Suppressor macrophage (primary cell): Measurements from ENCODE around the gene RHOV.
A peak's percentile ranks its signal among the peaks of the same experiment; 100 is the strongest.

Experiments used
- DNase-seq, 4 experiments: peaks; one replicate each; pipeline ENCODE4 v3.0.0-alpha.2; 2020 to 2022

RHOV gene

GRCh38 chr15:40872791-40873693 is 992 bp downstream of the RHOV start:
- DNase-seq, result no peak

- DNase-seq, result no peak
Measured at GRCh38 chr15:40871749-40872617, 2.1 kb downstream of the RHOV start.

GRCh38 chr15:40870716-40871115 is 3.3 kb downstream of the RHOV start:
- DNase-seq, result no peak

GRCh38 chr15:40869686-40870085 is 4.3 kb downstream of the RHOV start:
- no peak for DNase-seq

- no peak for DNase-seq
Measured at GRCh38 chr15:40867199-40867598, 6.8 kb downstream of the RHOV start.

GRCh38 chr15:40863660-40864270 is 10.3 kb downstream of the RHOV start:
- no peak for DNase-seq

GRCh38 chr15:40861147-40861546 is 12.9 kb downstream of the RHOV start:
- DNase-seq, result peak in 3 of 4 experiments; percentile 15 to 27 (median 21)

GRCh38 chr15:40859206-40859851 is 14.7 kb downstream of the RHOV start:
- DNase-seq, result peak; percentile 70 to 80 (median 76)

GRCh38 chr15:40858706-40859105 is 15.3 kb downstream of the RHOV start:
- DNase-seq, result no peak

GRCh38 chr15:40857601-40858341 is 16.3 kb downstream of the RHOV start:
- peak; percentile 73 to 87 (median 83) for DNase-seq

GRCh38 chr15:40856746-40857145 is 17.3 kb downstream of the RHOV start:
- DNase-seq, result no peak

- no peak for DNase-seq
Measured at GRCh38 chr15:40855706-40856234, 18.3 kb downstream of the RHOV start.

GRCh38 chr15:40854161-40854560 is 19.9 kb downstream of the RHOV start:
- no peak for DNase-seq

GRCh38 chr15:40853241-40853890 is 20.7 kb downstream of the RHOV start:
- DNase-seq, result no peak

- DNase-seq, result no peak
Measured at GRCh38 chr15:40852529-40852928, 21.5 kb downstream of the RHOV start.

GRCh38 chr15:40850576-40851112 is 23.4 kb downstream of the RHOV start:
- DNase-seq, result no peak

GRCh38 chr15:40847223-40847961 is 26.6 kb downstream of the RHOV start:
- peak; percentile 87 to 96 (median 94) for DNase-seq

GRCh38 chr15:40846841-40847222 is 27.2 kb downstream of the RHOV start:
- DNase-seq, result peak; percentile 62 to 81 (median 79)

- DNase-seq, result peak in 3 of 4 experiments; percentile 30 to 45 (median 31)
Measured at GRCh38 chr15:40845511-40846284, 28.3 kb downstream of the RHOV start.
